ENCODE results near the gene SMAD6.

Gene SMAD6

GRCh38 chr15:66704019-66704802 is 2.2 kb downstream of the SMAD6 start:
- no peak for DNase-seq

GRCh38 chr15:66704803-66705153 is 2.7 kb downstream of the SMAD6 start:
- no peak for DNase-seq

- DNase-seq, result no peak
Measured at GRCh38 chr15:66705277-66706146, 3.5 kb downstream of the SMAD6 start.

GRCh38 chr15:66706225-66706732 is 4.2 kb downstream of the SMAD6 start:
- DNase-seq, result no peak

- no peak for DNase-seq
Measured at GRCh38 chr15:66706840-66707239, 4.8 kb downstream of the SMAD6 start.

- peak; percentile 94 for DNase-seq
Measured at GRCh38 chr15:66707310-66708082, 5.5 kb downstream of the SMAD6 start.

- no peak for DNase-seq
Measured at GRCh38 chr15:66708389-66708788, 6.4 kb downstream of the SMAD6 start.

- DNase-seq, result no peak
Measured at GRCh38 chr15:66709884-66710283, 7.8 kb downstream of the SMAD6 start.

GRCh38 chr15:66711260-66711659 is 9.2 kb downstream of the SMAD6 start:
- DNase-seq, result no peak

GRCh38 chr15:66711862-66712261 is 9.8 kb downstream of the SMAD6 start:
- DNase-seq, result no peak

GRCh38 chr15:66713843-66714508 is 11.9 kb downstream of the SMAD6 start:
- DNase-seq, result no peak

GRCh38 chr15:66714543-66714981 is 12.5 kb downstream of the SMAD6 start:
- DNase-seq, result no peak

- no peak for DNase-seq
Measured at GRCh38 chr15:66715181-66715624, 13.2 kb downstream of the SMAD6 start.

- DNase-seq, result no peak
Measured at GRCh38 chr15:66715720-66716655, 14.0 kb downstream of the SMAD6 start.

GRCh38 chr15:66716656-66717020 is 14.6 kb downstream of the SMAD6 start:
- DNase-seq, result no peak

- no peak for DNase-seq
Measured at GRCh38 chr15:66718220-66718988, 16.4 kb downstream of the SMAD6 start.

GRCh38 chr15:66719471-66719870 is 17.4 kb downstream of the SMAD6 start:
- DNase-seq, result no peak

GRCh38 chr15:66720206-66721010 is 18.4 kb downstream of the SMAD6 start:
- no peak for DNase-seq

- no peak for DNase-seq
Measured at GRCh38 chr15:66721020-66721419, 19.0 kb downstream of the SMAD6 start.

GRCh38 chr15:66721501-66721937 is 19.5 kb downstream of the SMAD6 start:
- no peak for DNase-seq

Data from NCI-H446 treated with DMSO at 0.1 percent for 48 hours (cell line).